ENCODE data around the gene BEX3.
A peak's percentile ranks its signal among the peaks of the same experiment; 100 is the strongest.
"Not testable (repeated sequence)": the region's sequence is repeated elsewhere in the genome, so short reads cannot be mapped to it uniquely, and the experiment has no call there.

BEX3 gene

GRCh38 chrX:103376118-103376978, at the start of gene BEX3:
Gene BEX3, plus strand, starts transcription at chrX:103376538. Its CDS starts 984 bp downstream, at chrX:103377522.
- peak; percentile 50 for DNase-seq

- DNase-seq = no peak
Measured at GRCh38 chrX:103329991-103330390, 46.3 kb upstream of the BEX3 start, which contains the start of gene TCEAL7. Gene TCEAL7, plus strand, starts transcription at chrX:103330239. Its CDS starts 1,165 bp downstream, at chrX:103331404.

- no peak for DNase-seq
Measured at GRCh38 chrX:103330681-103331288, 45.6 kb upstream of the BEX3 start.

- DNase-seq = no peak
Measured at GRCh38 chrX:103338663-103339062, 37.7 kb upstream of the BEX3 start.

GRCh38 chrX:103343105-103343504, 33.2 kb upstream of the BEX3 start:
- no peak for DNase-seq

- no peak for DNase-seq
Measured at GRCh38 chrX:103344606-103345005, 31.7 kb upstream of the BEX3 start.

- DNase-seq = no peak
Measured at GRCh38 chrX:103347682-103348397, 28.5 kb upstream of the BEX3 start.

- DNase-seq = no peak
Measured at GRCh38 chrX:103356130-103356798, 20.1 kb upstream of the BEX3 start, which contains the start of gene TCEAL9. Gene TCEAL9, plus strand, starts transcription at chrX:103356506. Its CDS starts 1,179 bp downstream, at chrX:103357685.

- DNase-seq = no peak
Measured at GRCh38 chrX:103356858-103357257, 19.5 kb upstream of the BEX3 start.

GRCh38 chrX:103357871-103358270, 18.5 kb upstream of the BEX3 start:
- DNase-seq = no peak

- DNase-seq = not testable (repeated sequence)
Measured at GRCh38 chrX:103359605-103360004, 16.7 kb upstream of the BEX3 start.

GRCh38 chrX:103360092-103360491, 16.2 kb upstream of the BEX3 start:
- no peak for DNase-seq

- DNase-seq = no peak
Measured at GRCh38 chrX:103360916-103361315, 15.4 kb upstream of the BEX3 start.

GRCh38 chrX:103361798-103362197, 14.5 kb upstream of the BEX3 start:
- DNase-seq = no peak

GRCh38 chrX:103362474-103362873, 13.9 kb upstream of the BEX3 start:
- no peak for DNase-seq

GRCh38 chrX:103363046-103363445, 13.3 kb upstream of the BEX3 start:
- no peak for DNase-seq

- no peak for DNase-seq
Measured at GRCh38 chrX:103367502-103367901, 8.8 kb upstream of the BEX3 start.

GRCh38 chrX:103369479-103369878, 6.9 kb upstream of the BEX3 start:
- DNase-seq = no peak

GRCh38 chrX:103372886-103373285, 3.5 kb upstream of the BEX3 start:
- no peak for DNase-seq

- DNase-seq = no peak
Measured at GRCh38 chrX:103373581-103373980, 2.8 kb upstream of the BEX3 start.

- DNase-seq = no peak
Measured at GRCh38 chrX:103376979-103377324, 614 bp downstream of the BEX3 start.

- DNase-seq = no peak
Measured at GRCh38 chrX:103378990-103379389, 2.7 kb downstream of the BEX3 start.

GRCh38 chrX:103382877-103383276, 6.5 kb downstream of the BEX3 start:
- no peak for DNase-seq

All from CD4-positive, alpha-beta T cell treated with Interleukin-15 for 1 hour (primary cell).